Retinal pigment epithelial cell (primary cell): ENCODE measurements around the gene ACOX3.

Experiments used
- DNase-seq: peaks from one replicate; pipeline ENCODE4 v3.0.0-alpha.2; 2010; ENCODE audit warnings: low read depth
- H3K4me3 ChIP-seq: 2 replicates; pipeline ENCODE4 v1.5.1; 2011; ENCODE audit warnings: mild to moderate bottlenecking, low read length, control low read depth, moderate library complexity
- CTCF ChIP-seq: conservative IDR thresholded peaks from 2 replicates; pipeline ENCODE4 v1.5.1; 2011; ENCODE audit warnings: low read depth, low read length, control low read depth, inconsistent platforms

Gene ACOX3

GRCh38 chr4:8384397-8385060, 56.0 kb downstream of the ACOX3 start:
- no peak for TF ChIP-seq CTCF
- no peak for DNase-seq
- no peak overlapping the region for H3K4me3 ChIP-seq

GRCh38 chr4:8383451-8384160, 56.9 kb downstream of the ACOX3 start:
- H3K4me3 ChIP-seq, result no peak overlapping the region
- no peak for TF ChIP-seq CTCF
- no peak for DNase-seq

GRCh38 chr4:8383016-8383415, 57.5 kb downstream of the ACOX3 start:
- DNase-seq, result no peak
- TF ChIP-seq CTCF, result no peak
- H3K4me3 ChIP-seq, result no peak overlapping the region

- H3K4me3 ChIP-seq, result no peak overlapping the region
- no peak for TF ChIP-seq CTCF
- DNase-seq, result no peak
Observed at GRCh38 chr4:8381814-8382581, 58.5 kb downstream of the ACOX3 start.

GRCh38 chr4:8380511-8381415, 59.8 kb downstream of the ACOX3 start:
- TF ChIP-seq CTCF, result no peak
- no peak for DNase-seq
- no peak overlapping the region for H3K4me3 ChIP-seq

- TF ChIP-seq CTCF, result no peak
- H3K4me3 ChIP-seq, result no peak overlapping the region
- no peak for DNase-seq
Observed at GRCh38 chr4:8379771-8380170, 60.8 kb downstream of the ACOX3 start.
